Cardiac septum (tissue), 1 donor: Measurements from ENCODE around the gene TSBP1. TPM values are rescaled to one million over a fixed set of nuclear protein-coding genes. Genes with fewer than 3 reads are reported as not detected.
A peak's percentile ranks its signal among the peaks of the same experiment; 100 is the strongest.

Source experiments
- DNase-seq: peaks from one replicate; pipeline ENCODE4 v3.0.0-alpha.2; 2020; ENCODE audit warnings: low spot score
- intact Hi-C: fragments of 100-400 bp; cut with DNase I; formaldehyde crosslinking; loops from one replicate; pipeline ENCODE4 v1.14.0; 2022
- long read RNA-seq: library from polyadenylated mRNA; unstranded; transcript quantifications from one replicate; pipeline ENCODE4 v2.0.0, GENCODE V29; 2021
- total RNA-seq: library from RNA; stranded (reverse); fragmentation: NEBNext Ultra II Directional; extraction: Animal tissue kit (Norgen Biotek cat#: 25700); gene quantifications from one replicate; pipeline ENCODE4 v1.2.1, GENCODE V29; 2021
- donor health status: DM: no; HTN: no; CAD: no.

TSBP1 gene, protein sequence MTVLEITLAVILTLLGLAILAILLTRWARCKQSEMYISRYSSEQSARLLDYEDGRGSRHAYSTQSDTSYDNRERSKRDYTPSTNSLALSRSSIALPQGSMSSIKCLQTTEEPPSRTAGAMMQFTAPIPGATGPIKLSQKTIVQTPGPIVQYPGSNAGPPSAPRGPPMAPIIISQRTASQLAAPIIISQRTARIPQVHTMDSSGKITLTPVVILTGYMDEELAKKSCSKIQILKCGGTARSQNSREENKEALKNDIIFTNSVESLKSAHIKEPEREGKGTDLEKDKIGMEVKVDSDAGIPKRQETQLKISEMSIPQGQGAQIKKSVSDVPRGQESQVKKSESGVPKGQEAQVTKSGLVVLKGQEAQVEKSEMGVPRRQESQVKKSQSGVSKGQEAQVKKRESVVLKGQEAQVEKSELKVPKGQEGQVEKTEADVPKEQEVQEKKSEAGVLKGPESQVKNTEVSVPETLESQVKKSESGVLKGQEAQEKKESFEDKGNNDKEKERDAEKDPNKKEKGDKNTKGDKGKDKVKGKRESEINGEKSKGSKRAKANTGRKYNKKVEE
- total RNA-seq = not detected
- long read RNA-seq = 0 reads

DNA sequence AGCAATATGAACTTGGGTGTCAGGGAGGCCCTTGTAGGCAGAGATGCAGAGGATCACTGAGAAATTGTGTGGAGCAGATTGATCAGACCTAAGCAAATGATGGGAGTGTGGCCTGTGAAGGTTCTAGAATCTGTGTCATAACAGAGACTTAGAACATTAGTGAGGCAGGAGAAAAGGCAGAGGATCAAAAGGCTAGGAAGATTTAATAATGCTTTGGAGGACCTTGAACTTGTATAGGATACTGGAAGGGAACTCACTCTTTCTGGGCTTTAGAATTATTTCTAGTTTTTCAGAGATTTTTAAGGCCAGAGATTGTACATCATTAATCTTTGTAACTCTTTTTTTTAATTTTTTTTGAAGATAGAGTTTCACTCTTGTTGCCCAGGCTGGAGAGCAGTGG is at the start of gene TSBP1:
Gene TSBP1 (minus strand): TSS at position 101 of the 400 bp plus-strand sequence. CDS start 197 bp downstream, outside the sequence.
- intact Hi-C loops = no loop called here
- no peak for DNase-seq

DNA sequence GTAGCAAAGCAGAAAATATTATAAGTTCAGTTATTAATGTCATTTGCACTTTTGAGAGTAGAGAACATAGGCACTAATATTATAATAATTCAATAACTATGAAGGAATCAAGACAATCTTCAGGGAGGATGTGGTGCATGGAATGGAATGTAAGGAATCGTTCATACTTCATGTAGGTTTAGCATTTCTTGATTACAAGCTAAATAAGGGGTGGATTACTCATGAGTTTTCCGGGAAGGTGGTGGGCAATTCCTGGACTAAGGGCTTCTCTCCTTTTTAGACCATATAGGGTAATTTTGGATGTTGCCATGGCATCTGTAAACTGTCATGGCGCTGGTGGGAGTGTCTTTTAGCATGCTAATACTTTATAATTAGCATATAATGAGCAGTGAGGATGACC is 44.3 kb upstream of the TSBP1 start:
- intact Hi-C loops = no loop called here
- no peak for DNase-seq

DNA sequence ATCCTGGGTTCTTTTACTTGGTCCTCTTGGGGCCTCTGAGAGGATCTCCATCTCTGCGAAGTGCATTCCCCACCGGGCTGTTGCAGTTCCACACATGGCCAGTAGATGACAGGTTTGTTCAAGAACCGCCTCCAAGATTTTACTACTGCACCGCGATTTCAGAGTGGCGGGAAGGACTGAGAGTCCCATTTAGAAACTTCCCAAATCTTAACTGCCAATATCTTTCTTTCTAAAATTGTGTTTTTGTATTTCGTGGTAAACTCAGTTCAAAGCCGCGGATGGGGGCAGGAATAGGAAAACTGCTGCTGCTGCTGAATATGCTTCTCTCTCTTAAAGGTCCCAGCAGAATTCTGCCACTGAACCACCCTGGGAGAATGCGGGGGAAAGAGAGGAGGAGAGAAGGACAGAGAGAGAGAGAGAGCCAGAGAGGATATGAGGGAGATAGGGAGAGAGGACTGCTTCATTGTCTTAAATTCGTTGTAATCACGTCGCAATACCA is 43.9 kb upstream of the TSBP1 start:
- intact Hi-C loops = no loop called here
- peak; percentile 81 for DNase-seq

DNA sequence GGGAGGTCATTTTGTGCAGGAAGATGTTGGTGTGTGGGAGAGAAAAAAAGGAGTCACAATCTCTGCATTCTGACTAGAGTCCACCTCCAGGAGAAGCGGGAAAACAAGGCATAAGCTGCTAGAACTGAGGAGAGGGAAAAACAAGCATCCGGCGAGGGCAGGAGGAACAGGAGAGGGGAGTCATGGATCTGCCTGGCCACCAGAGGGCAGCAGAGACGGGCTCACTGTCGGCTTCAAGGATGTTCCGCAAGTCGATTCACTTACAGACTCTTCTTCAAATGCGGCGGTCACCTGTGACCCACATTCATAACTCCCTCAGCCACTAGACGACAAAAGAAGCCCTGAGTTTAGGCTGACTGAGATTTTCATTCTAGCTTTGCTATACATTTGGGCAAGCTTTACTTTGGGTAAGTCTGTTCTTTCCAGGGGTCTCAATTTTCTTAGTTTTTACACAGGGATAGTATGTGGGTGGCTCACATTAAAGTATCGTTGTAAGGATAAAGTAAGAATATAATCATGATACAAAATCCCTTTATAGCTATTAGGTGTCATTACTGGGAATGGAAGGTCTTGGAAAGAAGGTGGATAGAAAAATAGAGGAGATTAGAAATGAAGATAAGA is 41.8 kb upstream of the TSBP1 start:
- intact Hi-C loops = loop anchor here (2.0 to 5.0 kb wide), 3 partner anchors 287 to 454 kb away; no protein-coding TSS in a partner anchor
- peak; percentile 90 for DNase-seq

DNA sequence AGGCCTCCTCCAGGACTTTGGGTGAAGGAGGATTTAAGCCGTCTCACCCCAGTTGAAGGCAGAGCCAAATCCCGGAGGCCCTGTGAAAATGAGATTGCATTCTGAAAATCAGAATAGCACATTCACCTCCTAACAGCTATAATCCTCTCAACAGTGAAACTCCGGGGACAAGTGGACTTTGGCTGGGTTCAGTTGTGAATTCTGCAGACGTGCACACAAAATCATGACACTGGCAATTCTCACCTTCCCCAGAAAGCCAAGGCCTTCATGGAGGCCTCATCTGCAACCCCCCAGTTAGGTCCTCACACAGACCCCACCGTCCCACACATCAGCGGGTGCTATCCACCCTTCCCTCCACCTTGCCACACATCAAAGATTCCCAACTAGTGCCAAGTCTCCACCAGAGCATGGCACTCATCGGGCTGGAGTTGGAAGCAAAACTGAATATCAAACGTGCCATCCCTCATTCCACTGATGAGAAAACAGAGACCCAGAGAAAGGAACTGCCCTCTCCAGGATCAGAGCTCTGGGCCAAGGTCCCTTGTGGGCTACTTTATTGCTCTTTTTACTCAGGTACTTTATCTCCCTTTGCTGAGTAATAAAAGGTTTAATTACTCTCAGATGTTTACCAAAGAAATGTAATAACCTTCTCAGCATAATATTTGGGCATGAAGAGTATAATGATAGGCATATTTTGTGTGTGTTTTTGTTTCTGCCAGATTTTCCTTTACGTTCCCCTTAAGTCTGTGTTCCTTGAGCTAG is 40.0 kb upstream of the TSBP1 start:
- DNase-seq = no peak
- intact Hi-C loops = loop anchor here (2.0 to 5.0 kb wide), 3 partner anchors 289 to 456 kb away; no protein-coding TSS in a partner anchor

DNA sequence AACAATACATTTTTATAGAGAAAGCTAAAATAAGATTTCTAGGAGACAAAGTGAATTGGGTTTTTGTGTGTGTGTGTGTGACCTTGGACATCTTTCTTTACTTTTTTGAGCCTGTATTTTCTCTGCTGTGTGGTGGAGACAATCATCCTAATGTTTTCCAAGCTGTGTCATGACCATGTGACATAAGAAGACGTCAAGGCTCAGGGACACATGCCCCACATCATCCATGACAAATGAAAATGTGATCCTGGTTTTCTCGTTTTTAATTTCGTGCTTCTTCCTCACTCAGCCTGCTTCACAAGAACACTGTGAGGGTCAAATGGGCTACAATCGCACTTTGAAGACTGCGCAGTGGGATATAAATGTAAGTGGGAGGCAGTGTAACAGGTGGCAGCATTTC is 39.2 kb upstream of the TSBP1 start:
- intact Hi-C loops = loop anchor here (5.0 kb wide), 2 partner anchors 386 to 456 kb away; no protein-coding TSS in a partner anchor

DNA sequence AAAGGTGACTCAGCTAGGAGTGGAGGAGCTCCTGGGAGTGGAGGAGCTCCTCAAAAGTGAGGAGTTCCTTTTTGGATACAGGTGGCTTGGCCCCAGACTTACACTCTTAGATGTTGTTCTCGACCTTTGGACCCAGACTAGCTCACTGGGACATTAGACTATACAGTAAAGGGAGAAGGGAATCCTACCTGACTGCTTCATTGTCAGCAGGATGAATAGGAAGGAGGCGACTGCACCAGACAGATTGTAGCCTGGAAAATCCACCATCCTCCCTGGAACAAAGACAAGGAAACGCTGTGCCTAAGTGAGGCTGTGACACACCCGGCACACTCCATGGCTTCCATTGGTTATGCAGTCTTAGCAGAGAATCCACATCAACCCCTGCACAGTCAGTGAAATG is 35.2 kb upstream of the TSBP1 start, which contains the start of gene BTNL2:
Gene BTNL2 (minus strand): TSS at position 325 of the 400 bp plus-strand sequence. CDS start 58 bp downstream, at position 267.
- intact Hi-C loops = no loop called here
- no peak for DNase-seq

More for the DNA sequence above, 39.2 kb upstream of the TSBP1 start:
- no peak for DNase-seq

DNA sequence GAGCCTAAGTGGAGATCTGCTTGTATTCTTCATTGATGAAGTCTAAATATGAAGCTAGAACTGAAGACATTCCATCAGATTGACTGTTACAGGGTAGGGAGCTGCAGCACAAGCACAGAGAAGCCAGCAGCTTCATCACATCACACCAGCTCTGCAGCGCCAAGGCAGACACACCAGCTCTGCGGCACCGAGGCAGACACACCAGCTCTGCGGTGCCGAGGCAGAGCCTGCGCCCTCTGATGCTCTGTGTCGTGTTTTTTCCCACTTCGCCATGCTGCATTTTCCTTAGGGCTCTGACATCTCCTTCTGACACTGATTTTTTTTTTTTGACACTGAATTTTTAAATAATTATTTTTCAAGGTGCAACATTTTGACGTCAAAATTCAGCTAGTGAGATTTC is 34.5 kb upstream of the TSBP1 start:
- no peak for DNase-seq
- intact Hi-C loops = no loop called here

DNA sequence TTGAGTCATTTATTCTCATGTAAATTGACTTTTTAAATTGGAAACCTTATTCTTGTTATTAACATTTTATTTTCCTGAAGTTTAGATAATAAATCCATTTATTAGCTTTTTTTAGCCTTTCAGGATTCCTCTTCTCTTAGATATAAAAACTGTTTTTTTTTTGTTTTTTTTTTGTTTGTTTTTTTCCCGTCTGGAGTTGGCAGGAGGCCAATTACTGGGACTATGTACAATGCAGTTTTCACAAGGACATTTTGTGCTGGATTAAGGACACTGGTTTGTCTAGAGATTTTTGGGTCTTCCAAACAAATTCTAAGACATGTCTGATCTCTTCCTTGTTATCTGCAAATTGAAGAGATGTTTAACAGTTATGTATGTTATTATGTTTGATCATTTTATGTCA is 34.0 kb upstream of the TSBP1 start:
- no peak for DNase-seq
- intact Hi-C loops = no loop called here

DNA sequence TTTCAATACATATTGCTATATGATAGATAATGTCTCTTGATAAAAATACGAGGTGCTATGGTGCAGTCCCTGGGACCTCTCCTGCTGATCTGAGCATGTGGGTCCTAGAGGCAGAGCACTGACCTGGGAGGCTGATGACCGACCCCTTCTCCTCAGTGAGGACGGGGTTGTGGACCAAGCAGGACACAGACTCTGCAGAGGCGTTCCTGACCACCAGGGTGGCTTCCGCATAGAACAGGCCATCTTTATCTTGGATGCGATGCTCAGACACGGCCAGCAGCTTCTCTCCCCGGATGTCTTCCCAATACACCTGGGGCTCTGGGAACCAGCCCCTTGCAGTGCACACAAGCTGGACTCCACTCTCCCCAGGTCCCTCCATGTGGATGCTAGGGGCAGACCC is 31.1 kb upstream of the TSBP1 start:
- intact Hi-C loops = no loop called here
- no peak for DNase-seq

DNA sequence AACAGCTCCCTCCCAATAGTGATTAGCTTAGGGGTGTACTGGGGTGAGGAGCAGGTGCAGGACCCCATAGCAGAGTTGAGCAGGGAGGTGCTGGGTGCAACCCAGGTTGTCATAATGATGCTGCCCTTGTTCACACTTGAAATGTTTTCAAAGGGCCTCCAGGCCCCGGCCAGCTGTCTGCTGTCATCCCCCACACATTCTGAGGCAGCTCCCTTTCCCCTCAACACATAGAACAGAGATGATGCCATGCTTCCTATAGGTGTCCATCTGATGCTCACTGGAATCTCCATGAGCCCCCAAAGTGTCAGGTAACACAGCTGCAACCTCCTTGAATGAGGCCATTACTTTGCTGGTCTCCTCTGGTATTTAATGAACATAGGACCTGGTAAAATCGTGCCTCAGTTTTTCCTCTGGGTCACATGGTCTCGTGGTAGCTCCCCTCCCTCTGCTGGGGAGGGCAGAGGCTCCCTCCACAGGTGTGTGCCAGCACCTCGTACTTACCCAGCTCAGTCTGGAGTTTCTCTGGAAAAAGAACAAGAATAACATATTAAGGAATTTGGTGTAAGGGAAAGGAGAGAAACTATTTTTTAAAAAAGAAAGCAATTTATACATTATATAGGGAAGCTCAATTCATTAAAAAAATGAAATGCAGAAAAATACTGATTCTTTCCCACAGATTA is 29.7 kb upstream of the TSBP1 start:
- no peak for DNase-seq
- intact Hi-C loops = no loop called here

DNA sequence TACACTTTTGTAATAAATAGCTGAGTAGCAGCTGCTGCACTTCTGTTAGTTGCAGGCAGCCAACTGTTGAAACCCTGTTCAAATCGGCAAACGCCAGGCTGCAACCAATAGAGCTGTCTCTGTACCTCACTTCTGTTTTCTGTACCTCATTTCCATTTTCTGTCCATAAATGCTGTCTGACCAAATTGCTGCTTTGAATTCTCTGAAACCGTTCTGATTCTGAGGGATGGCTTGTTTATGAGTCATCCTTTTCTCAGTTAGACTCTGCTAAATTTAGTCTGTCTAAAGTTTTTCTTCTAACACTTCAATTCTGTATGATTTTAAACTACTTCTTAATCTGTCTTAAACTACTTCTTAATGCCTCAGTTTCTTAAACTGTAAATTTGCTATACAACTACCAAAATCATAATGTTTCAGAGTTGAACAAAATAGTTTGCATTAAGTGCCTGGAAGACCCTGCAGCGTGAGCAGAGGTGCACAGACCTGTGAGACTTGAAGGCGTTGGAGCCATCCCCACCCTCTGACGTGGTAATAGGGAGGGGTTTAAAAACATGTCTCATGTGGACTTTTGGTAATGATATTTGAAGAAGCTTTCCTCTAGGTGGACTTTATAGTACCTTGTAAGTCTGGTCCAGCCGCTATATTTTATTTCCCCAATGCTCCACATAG is 25.7 kb upstream of the TSBP1 start:
- intact Hi-C loops = no loop called here
- DNase-seq = no peak

DNA sequence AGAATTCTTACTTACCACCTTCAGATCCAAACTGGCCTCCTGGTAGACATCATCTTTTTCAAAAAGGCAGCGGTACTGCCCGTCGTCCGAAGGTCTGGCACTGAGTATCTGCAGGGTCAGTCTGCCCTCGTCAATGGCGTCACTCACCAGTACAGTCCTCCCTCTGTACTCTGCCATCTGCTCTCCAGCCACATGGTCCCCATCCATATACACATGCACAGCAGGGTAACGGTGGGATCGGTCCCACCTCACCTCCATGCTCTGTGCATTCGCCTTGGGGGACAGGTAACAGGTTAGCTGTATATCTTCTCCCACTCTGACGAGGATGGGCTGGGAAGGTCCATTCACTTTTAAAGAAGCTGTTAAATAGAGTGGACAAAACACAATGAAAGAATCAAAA is 24.3 kb upstream of the TSBP1 start:
- no peak for DNase-seq
- intact Hi-C loops = no loop called here

DNA sequence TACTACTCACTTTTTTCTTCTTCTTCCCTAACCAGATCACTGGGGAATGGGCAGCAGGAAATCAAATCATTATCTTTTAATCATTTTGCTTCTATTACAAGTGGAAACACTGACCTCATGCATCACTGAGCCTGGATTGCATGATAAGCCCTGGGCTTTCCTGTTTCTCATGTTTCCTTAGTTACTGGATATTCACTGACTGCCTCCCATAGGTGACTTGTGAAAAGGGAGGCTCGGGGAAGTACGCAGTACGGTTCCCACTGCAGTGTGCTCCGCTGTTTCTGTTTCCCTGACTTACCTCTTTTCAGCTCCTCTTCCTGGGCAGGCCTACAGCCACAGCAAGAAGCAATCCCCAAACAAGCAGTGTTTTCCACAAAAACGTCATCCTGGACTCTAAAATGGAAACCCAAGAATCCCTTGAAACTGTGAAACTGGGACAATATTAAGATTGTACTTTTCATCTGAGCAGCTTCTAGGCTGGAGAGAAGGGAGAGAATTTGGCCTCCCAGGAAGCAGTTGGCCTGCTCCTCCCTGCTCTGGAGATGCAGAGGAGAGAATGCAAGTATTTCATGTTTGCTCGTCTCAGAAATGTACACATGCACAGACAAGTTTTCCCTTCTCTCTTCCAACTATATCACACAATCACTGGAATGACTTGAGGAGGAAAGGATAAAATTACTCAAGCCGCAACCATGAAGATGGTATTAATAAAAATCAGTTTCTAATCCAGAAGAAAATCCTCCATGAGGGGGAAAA is 22.1 kb upstream of the TSBP1 start:
- DNase-seq = no peak
- intact Hi-C loops = loop anchor here (5.0 kb wide), 1 partner anchor 147 kb away; no protein-coding TSS in a partner anchor

DNA sequence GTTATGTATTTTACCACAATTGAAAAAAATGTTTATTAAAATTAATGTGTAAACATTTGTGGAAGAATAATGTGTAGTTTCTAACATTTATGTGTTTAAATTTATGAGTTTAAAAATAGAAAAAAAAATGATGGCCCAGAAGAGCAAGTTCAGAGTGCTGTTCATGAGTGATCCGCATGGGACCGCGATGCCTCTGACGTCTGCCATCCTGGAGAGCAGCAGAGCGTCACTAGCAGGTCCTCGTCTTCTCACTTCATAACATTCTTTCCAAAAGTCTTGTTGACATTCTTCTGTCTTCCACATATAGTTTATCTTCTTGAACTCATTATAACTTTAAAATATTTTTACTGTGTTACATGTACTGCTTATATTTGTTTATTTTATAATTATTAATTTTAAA is 19.8 kb upstream of the TSBP1 start:
- intact Hi-C loops = loop anchor here (5.0 kb wide), 1 partner anchor 144 kb away; no protein-coding TSS in a partner anchor
- DNase-seq = no peak

DNA sequence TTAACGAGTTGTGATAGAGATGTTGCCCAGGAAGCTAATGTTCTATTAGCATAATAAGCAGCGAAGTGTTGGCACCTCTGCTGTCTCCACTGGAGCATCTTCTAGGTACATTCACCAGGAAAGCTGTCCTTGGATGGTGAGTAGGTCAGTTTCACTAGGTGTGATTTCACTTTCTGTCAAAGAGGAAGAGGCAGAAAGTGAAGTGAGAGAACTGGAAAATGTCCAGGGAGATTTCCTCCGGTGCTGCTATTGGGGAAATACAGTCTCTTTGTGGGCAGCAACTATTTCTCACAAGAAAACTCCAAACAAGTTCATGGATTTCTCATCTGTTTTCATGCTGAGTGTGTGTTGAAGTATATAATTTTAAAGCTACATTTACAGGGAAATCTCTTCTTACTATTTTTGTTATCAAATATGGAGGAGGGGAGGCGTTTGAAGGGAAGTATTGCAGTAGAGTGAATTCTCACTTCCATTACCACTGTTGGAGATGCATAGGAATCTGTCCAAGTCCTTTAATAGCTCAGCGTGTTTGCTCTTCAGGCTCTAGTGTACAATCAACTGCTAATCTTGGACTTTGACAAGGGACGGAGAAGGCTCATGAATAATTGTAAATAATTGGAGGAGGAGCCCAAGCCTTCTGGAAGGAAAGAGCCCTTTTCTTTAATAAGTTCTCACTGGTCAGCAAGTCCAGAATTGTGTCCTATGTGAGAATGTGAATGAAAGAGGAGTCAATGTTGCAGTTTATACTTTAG is 16.1 kb upstream of the TSBP1 start:
- intact Hi-C loops = no loop called here
- DNase-seq = no peak

DNA sequence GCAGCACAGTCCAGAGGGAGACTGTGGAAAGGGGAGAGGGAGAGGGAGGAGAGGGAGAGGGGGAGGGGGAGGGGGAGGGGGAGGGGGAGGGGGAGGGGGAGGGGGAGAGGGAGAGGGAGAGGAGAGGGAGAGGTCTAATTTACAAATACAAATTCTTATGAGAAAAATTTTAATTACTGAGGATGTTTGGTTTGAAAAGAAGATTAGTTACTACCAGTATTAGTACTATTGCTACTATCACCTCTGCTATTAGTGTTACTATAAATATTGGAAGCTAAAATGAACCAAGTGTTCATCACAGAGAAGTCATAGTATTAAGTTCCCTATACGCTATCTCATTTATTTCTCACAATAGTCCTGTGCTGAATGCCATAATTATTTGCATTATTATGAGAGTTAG is 14.3 kb upstream of the TSBP1 start:
- no peak for DNase-seq
- intact Hi-C loops = no loop called here
